GM12874 (cell line): Measurements from ENCODE around the gene KRT20.

Experiments
- CTCF ChIP-seq: IDR thresholded peaks from 2 replicates; pipeline ENCODE4 v1.5.1; 2011; ENCODE audit warnings: low read depth, mild to moderate bottlenecking, control low read depth, low read length, moderate library complexity; ENCODE audit not compliant: insufficient read depth

The KRT20 gene

GRCh38 chr17:40862985-40863733 is 21.9 kb downstream of the KRT20 start:
- TF ChIP-seq CTCF, result no peak

- TF ChIP-seq CTCF, result no peak
Measured at GRCh38 chr17:40859536-40859935, 25.5 kb downstream of the KRT20 start.

DNA sequence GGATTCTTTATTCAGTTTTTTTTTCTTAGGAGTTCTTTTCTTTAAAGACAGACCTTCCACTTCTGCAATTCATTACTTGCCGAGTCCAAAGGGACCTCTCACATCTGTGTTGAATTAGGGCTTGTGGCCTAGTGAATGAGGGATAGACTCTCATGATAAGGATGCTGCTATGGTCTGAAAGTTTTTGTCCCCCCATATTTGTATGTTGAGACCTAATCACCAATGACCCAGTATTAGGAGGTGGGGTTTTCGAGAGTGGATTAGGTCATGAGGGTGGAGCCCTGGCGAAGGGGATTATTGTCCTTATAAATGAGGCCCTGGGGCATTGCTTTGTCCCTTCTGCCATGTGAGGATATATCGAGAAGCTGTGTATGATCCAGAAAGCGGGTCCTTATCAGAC is 27.5 kb downstream of the KRT20 start:
- TF ChIP-seq CTCF, result no peak

GRCh38 chr17:40854175-40854814 is 30.7 kb downstream of the KRT20 start:
- no peak for TF ChIP-seq CTCF

GRCh38 chr17:40852364-40852763 is 32.7 kb downstream of the KRT20 start:
- no peak for TF ChIP-seq CTCF

GRCh38 chr17:40850293-40850972 is 34.6 kb downstream of the KRT20 start:
- TF ChIP-seq CTCF, result no peak

DNA sequence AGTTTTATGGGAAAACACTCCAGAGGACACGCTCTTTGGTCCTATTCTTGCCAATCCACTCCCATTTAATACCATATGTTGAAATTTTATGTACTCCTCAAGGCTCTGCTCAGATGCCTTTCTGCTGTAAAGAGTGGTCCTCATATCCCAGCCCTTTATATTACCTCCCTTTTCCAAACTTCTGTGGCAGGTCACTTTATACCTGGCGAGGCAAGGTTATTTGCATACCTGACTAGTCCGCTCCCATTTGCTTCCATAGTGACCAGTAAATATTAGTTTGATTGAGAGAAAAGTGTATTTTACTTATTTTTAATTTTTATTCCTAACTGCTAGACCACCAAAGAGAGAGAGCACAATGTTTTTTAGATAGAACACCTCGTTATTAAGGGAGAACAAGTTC is 35.3 kb downstream of the KRT20 start:
- no peak for TF ChIP-seq CTCF
